IMR-90 (cell line): ENCODE results near the gene WSB1. TPM values are rescaled to one million over a fixed set of nuclear protein-coding genes. Genes with fewer than 3 reads are reported as not detected.

ENCODE experiments used
- ATAC-seq: fragments of 200-7000 bp; cut with Tn5 transposase; 2 replicates; pipeline ENCODE4 v1.9.1; 2020; ENCODE audit warnings: low read depth, mild to moderate bottlenecking, moderate library complexity
- BruUV-seq: library from RNA; stranded (reverse); fragments of 400-500 nt; replicated peaks from 2 replicates; lab custom pipeline; 2021; lab: Mats Ljungman, UMichigan
- CTCF ChIA-PET: fragments of 300-600 bp; formaldehyde crosslinking; extraction: SDS; loops from one replicate; lab custom pipeline; 2021; ENCODE audit warnings: antibody characterized with exemption; lab: Yijun Ruan, JAX
- POLR2A ChIA-PET: fragments of 300-600 bp; sonication (Branson Sonifier 250); formaldehyde crosslinking; loops from one replicate; lab custom pipeline; 2022; ENCODE audit warnings: antibody characterized with exemption; ENCODE audit not compliant: unreplicated experiment; lab: Charles Lee
- DNase-seq: peaks from one replicate; pipeline ENCODE4 v3.0.0; 2013
- H2AFZ ChIP-seq: replicated peaks from 2 replicates; pipeline ENCODE3; 2013; ENCODE audit warnings: low read length, mild to moderate bottlenecking; ENCODE audit not compliant: poor library complexity
- H2AK5ac ChIP-seq: 2 replicates; pipeline ENCODE4 v1.6.1; 2013; ENCODE audit warnings: low read depth, low read length, inconsistent platforms
- H2AK9ac ChIP-seq: replicated peaks from 2 replicates; pipeline ENCODE3; 2013; ENCODE audit warnings: mild to moderate bottlenecking, low read depth, low read length, moderate library complexity; ENCODE audit not compliant: poor library complexity
- H2BK120ac ChIP-seq: 2 replicates; pipeline ENCODE4 v1.6.1; 2013; ENCODE audit warnings: low read depth, low read length, inconsistent platforms
- H2BK15ac ChIP-seq: 3 replicates; pipeline ENCODE4 v1.6.1; 2013; ENCODE audit warnings: low read depth, low read length, inconsistent platforms
- H2BK20ac ChIP-seq: 2 replicates; pipeline ENCODE4 v1.6.1; 2013; ENCODE audit warnings: low read depth, mild to moderate bottlenecking, inconsistent platforms, low read length, moderate library complexity
- H2BK5ac ChIP-seq: 2 replicates; pipeline ENCODE4 v1.6.1; 2013; ENCODE audit warnings: mild to moderate bottlenecking, low read depth, low read length, inconsistent platforms; ENCODE audit not compliant: poor library complexity, severe bottlenecking
- H3K14ac ChIP-seq: replicated peaks from 2 replicates; pipeline ENCODE4 v1.6.1; 2013; ENCODE audit warnings: low read depth, low read length, inconsistent platforms
- H3K18ac ChIP-seq: 2 replicates; pipeline ENCODE4 v1.6.1; 2013; ENCODE audit warnings: low read depth, low read length, control low read depth
- H3K23ac ChIP-seq: 2 replicates; pipeline ENCODE4 v1.6.1; 2013; ENCODE audit warnings: low read depth, low read length, inconsistent platforms
- H3K27ac ChIP-seq: 2 replicates; pipeline ENCODE4 v1.5.1; 2013; ENCODE audit warnings: mild to moderate bottlenecking, control low read depth, low read length; ENCODE audit not compliant: insufficient read depth
- H3K27me3 ChIP-seq: 2 replicates; pipeline ENCODE4 v1.6.1; 2013; ENCODE audit warnings: low read length; ENCODE audit not compliant: control insufficient read depth, insufficient read depth
- H3K36me3 ChIP-seq: 2 replicates; pipeline ENCODE4 v1.6.1; 2013; ENCODE audit warnings: low read length, mixed read lengths; ENCODE audit not compliant: control insufficient read depth, insufficient read depth
- H3K4ac ChIP-seq: 2 replicates; pipeline ENCODE4 v1.6.1; 2013; ENCODE audit warnings: low read depth, low read length, inconsistent platforms
- H3K4me1 ChIP-seq: 2 replicates; pipeline ENCODE4 v1.6.1; 2013; ENCODE audit warnings: low read length, mixed read lengths; ENCODE audit not compliant: control insufficient read depth, insufficient read depth
- H3K4me2 ChIP-seq: 2 replicates; pipeline ENCODE4 v1.6.1; 2013; ENCODE audit warnings: low read depth, mild to moderate bottlenecking, control low read depth, low read length, moderate library complexity
- H3K4me3 ChIP-seq: 2 replicates; pipeline ENCODE4 v1.5.1; 2013; ENCODE audit warnings: low read depth, mild to moderate bottlenecking, control low read depth, low read length, moderate library complexity; ENCODE audit not compliant: insufficient read depth
- H3K56ac ChIP-seq: 2 replicates; pipeline ENCODE4 v1.6.1; 2013; ENCODE audit warnings: low read length, inconsistent platforms; ENCODE audit not compliant: insufficient read depth; ENCODE audit errors: extremely low read depth
- H3K79me1 ChIP-seq, 2 experiments: 2 replicates each; pipeline ENCODE4 v1.6.1; 2013; ENCODE audit warnings: low read length in 2 of 2, inconsistent platforms in 1 of 2, low read depth in 1 of 2
- H3K9ac ChIP-seq: 2 replicates; pipeline ENCODE4 v1.6.1; 2013; ENCODE audit warnings: low read depth, low read length, control low read depth
- H3K9me1 ChIP-seq: 2 replicates; pipeline ENCODE4 v1.6.1; 2013; ENCODE audit warnings: low read length, inconsistent platforms; ENCODE audit not compliant: insufficient read depth
- H3K9me3 ChIP-seq: 2 replicates; pipeline ENCODE4 v1.6.1; 2013; ENCODE audit warnings: low read length; ENCODE audit not compliant: control insufficient read depth, insufficient read depth
- H4K20me1 ChIP-seq: 2 replicates; pipeline ENCODE4 v1.6.1; 2013; ENCODE audit warnings: low read length, inconsistent platforms; ENCODE audit not compliant: insufficient read depth
- H4K5ac ChIP-seq: 2 replicates; pipeline ENCODE4 v1.6.1; 2013; ENCODE audit warnings: mild to moderate bottlenecking, low read depth, low read length, control low read depth
- H4K8ac ChIP-seq, 2 experiments: 2 replicates each; pipeline ENCODE4 v1.6.1; 2013; ENCODE audit warnings: low read depth in 2 of 2, low read length in 2 of 2, control low read depth in 1 of 2, inconsistent platforms in 1 of 2
- H4K91ac ChIP-seq: 2 replicates; pipeline ENCODE4 v1.6.1; 2013; ENCODE audit warnings: low read depth, low read length, inconsistent platforms; ENCODE audit not compliant: insufficient read depth
- BHLHE40 ChIP-seq: fragments of 150-350 bp; IDR thresholded peaks from 2 replicates; pipeline ENCODE4 v1.6.1; 2016; ENCODE audit warnings: mild to moderate bottlenecking, low read depth, low read length
- CEBPB ChIP-seq: IDR thresholded peaks from 2 replicates; pipeline ENCODE4 v1.6.1; 2012; ENCODE audit warnings: low read depth, low read length, improper control_type of control experiment
- CHD1 ChIP-seq: IDR thresholded peaks from 2 replicates; pipeline ENCODE4 v1.6.1; 2012; ENCODE audit warnings: low read depth, low read length, improper control_type of control experiment
- CTCF ChIP-seq: conservative IDR thresholded peaks from 2 replicates; pipeline ENCODE4 v1.5.1; 2012; ENCODE audit warnings: mild to moderate bottlenecking, low read depth, low read length, improper control_type of control experiment
- ELK1 ChIP-seq: fragments of 150-350 bp; IDR thresholded peaks from 2 replicates; pipeline ENCODE4 v1.6.1; 2016; ENCODE audit warnings: low read depth, mild to moderate bottlenecking, low read length, moderate library complexity, borderline replicate concordance
- MAFK ChIP-seq: IDR thresholded peaks from 2 replicates; pipeline ENCODE4 v1.6.1; 2012; ENCODE audit warnings: low read depth, low read length, improper control_type of control experiment
- MAZ ChIP-seq: IDR thresholded peaks from 2 replicates; pipeline ENCODE4 v1.6.1; 2012; ENCODE audit warnings: low read depth, mild to moderate bottlenecking, low read length, improper control_type of control experiment, moderate library complexity, borderline replicate concordance
- MXI1 ChIP-seq: IDR thresholded peaks from 2 replicates; pipeline ENCODE4 v1.6.1; 2012; ENCODE audit warnings: low read depth, mild to moderate bottlenecking, low read length, moderate library complexity, borderline replicate concordance
- NFE2L2 ChIP-seq: fragments of 150-350 bp; IDR thresholded peaks from 2 replicates; pipeline ENCODE4 v1.6.1; 2016; ENCODE audit warnings: low read depth, mild to moderate bottlenecking, low read length
- POLR2A ChIP-seq: IDR thresholded peaks from 2 replicates; pipeline ENCODE4 v1.6.1; 2012; ENCODE audit warnings: mild to moderate bottlenecking, low read depth, low read length
- RAD21 ChIP-seq: IDR thresholded peaks from 2 replicates; pipeline ENCODE4 v1.6.1; 2012; ENCODE audit warnings: low read length, improper control_type of control experiment
- RCOR1 ChIP-seq: IDR thresholded peaks from 2 replicates; pipeline ENCODE4 v1.6.1; 2012; ENCODE audit warnings: mild to moderate bottlenecking, low read length, improper control_type of control experiment; ENCODE audit not compliant: insufficient replicate concordance
- RFX5 ChIP-seq: IDR thresholded peaks from 2 replicates; pipeline ENCODE4 v1.8.0; 2012; ENCODE audit warnings: low read depth, mild to moderate bottlenecking, low read length, moderate library complexity
- SMC3 ChIP-seq: fragments of 150-350 bp; IDR thresholded peaks from 2 replicates; pipeline ENCODE4 v1.6.1; 2016; ENCODE audit warnings: low read depth, mild to moderate bottlenecking, antibody characterized with exemption, low read length, moderate library complexity
- USF2 ChIP-seq: fragments of 150-350 bp; IDR thresholded peaks from 2 replicates; pipeline ENCODE4 v1.6.1; 2017; ENCODE audit warnings: mild to moderate bottlenecking, antibody characterized with exemption, low read length, low read depth
- WGBS, 2 experiments: methylation state at CpG; one replicate each; pipeline versions ENCODE4 v1.1.5 to v1.1.7; 2013; ENCODE audit warnings: missing lambda C conversion rate in 2 of 2; ENCODE audit not compliant: insufficient read length in 1 of 2; ENCODE audit errors: extremely low coverage in 2 of 2; 5-methylcytosine and 5-hydroxymethylcytosine counted together
- dilution Hi-C: fragments of 300-500 bp; cut with HindIII; formaldehyde crosslinking; loops from one replicate; pipeline ENCODE4 v1.14.3; 2018; ENCODE audit warnings: low sequenced_read_pairs; ENCODE audit not compliant: unreplicated experiment
- in situ Hi-C: fragments of 300-500 bp; cut with MboI; formaldehyde crosslinking; loops from 3 replicates; pipeline ENCODE4 v1.14.3; 2019; ENCODE audit warnings: low sequenced_read_pairs, inconsistent platforms, mixed read lengths
- intact Hi-C: fragments of 100-400 bp; cut with micrococcal nuclease; formaldehyde crosslinking; loops from 2 replicates; pipeline ENCODE4 v1.10.0; 2022
- polyA plus RNA-seq, 3 experiments: library from polyadenylated mRNA; depleted of rRNA; stranded (reverse); fragments of >200 nt; gene quantifications; 2 replicates each; pipeline ENCODE4 v1.2.3, GENCODE V29; 2012; ENCODE audit warnings: low replicate concordance in 1 of 3
- total RNA-seq: library from RNA; depleted of rRNA; stranded (reverse); fragments of >200 nt; gene quantifications from 2 replicates; pipeline ENCODE4 v1.2.3, GENCODE V29; 2012

The WSB1 gene
- total and polyA plus RNA-seq, 2 of the 4 experiments (the other 2 are of a cell fraction), result 140 to 266 TPM

- Histone ChIP-seq H3K23ac (no peak overlapping the region), H4K91ac (no peak overlapping the region), H3K79me1 (no peaks in the 10 kb centered on the region), H3K4me1 (0 out of 2 replicates have a peak, but pooled peaks cover 2% of the 10 kb centered on the region), H3K56ac (no peak overlapping the region), H2AK5ac (no peak overlapping the region), H3K9ac (no peak overlapping the region), H4K5ac (no peak overlapping the region), H3K4me2 (no peak overlapping the region), H2AK9ac (peak overlapping the region; percentile 31), H3K14ac (no peak overlapping the region; the same call in 1 of the 2 replicates), H3K27me3 (no peaks in the 10 kb centered on the region), H2BK15ac (no peak overlapping the region), H3K4ac (no peak overlapping the region), H2BK20ac (no peak overlapping the region), H2BK5ac (no peak overlapping the region), H3K4me3 (no peak overlapping the region), H3K18ac (no peak overlapping the region), H2BK120ac (no peak overlapping the region), H3K9me1 (no peaks in the 10 kb centered on the region), H3K27ac (no peak overlapping the region), H3K9me3 (no peaks in the 10 kb centered on the region), H2AFZ (no peak overlapping the region), H4K8ac (no peak overlapping the region), H4K20me1 (no peaks in the 10 kb centered on the region), H3K36me3 (no peaks in the 10 kb centered on the region)
- ChIA-PET CTCF (no interaction called here), POLR2A (no interaction called here)
- dilution Hi-C loops, result loop anchor here (25.0 kb wide), 1 partner anchor 109 kb away; no protein-coding TSS in a partner anchor
- DNase-seq (no peak), ATAC-seq (no peak)
- intact Hi-C loops, result no loop called here
- BruUV-seq, result no TSS peak
- no peak for TF ChIP-seq CTCF
- no peak for TF ChIP-seq RCOR1
- no peak for TF ChIP-seq USF2
- no peak for TF ChIP-seq MAFK
- no peak for TF ChIP-seq SMC3
- no peak for TF ChIP-seq POLR2A
- no peak for TF ChIP-seq RFX5
- TF ChIP-seq CHD1, result no peak
- TF ChIP-seq MXI1, result no peak
- TF ChIP-seq BHLHE40, result no peak
- TF ChIP-seq MAZ, result no peak
- no peak for TF ChIP-seq ELK1
- no peak for TF ChIP-seq NFE2L2
- TF ChIP-seq CEBPB, result no peak
- TF ChIP-seq RAD21, result no peak
- in situ Hi-C loops, result no loop called here
- WGBS, 2 experiments, result 83% methylated on average over 4 of the region's 8 CpGs; no CpG with 5 or more reads in 1 of the 2 experiments
Observed at GRCh38 chr17:27346228-27346899, 52.5 kb downstream of the WSB1 start.
